ENCODE measurements around the gene G3BP2.

GRCh38 chr4:75702919-75703411, 29.8 kb upstream of the G3BP2 start:
- TF ChIP-seq CTCF (IDR thresholded peaks at IDR 0.05; ENCODE audit: borderline replicate concordance, extremely low read depth, low read length, poor library complexity, severe bottlenecking): no peak
- TF ChIP-seq EZH2 (IDR thresholded peaks at IDR 0.05; ENCODE audit: borderline replicate concordance, low read depth, low read length, severe bottlenecking): no peak

All from DND-41 (cell line).